ENCODE measurements around the gene ADIPOR2.
A peak's percentile ranks its signal among the peaks of the same experiment; 100 is the strongest.

ADIPOR2 gene

GRCh38 chr12:1801303-1801975 is 110.6 kb downstream of the ADIPOR2 start:
- DNase-seq, result no peak

- no peak for DNase-seq
Measured at GRCh38 chr12:1803736-1804135, 112.9 kb downstream of the ADIPOR2 start.

- peak; percentile 77 for DNase-seq
Measured at GRCh38 chr12:1804545-1805332, 113.9 kb downstream of the ADIPOR2 start.

- no peak for DNase-seq
Measured at GRCh38 chr12:1805441-1806081, 114.7 kb downstream of the ADIPOR2 start.

GRCh38 chr12:1806301-1807086 is 115.6 kb downstream of the ADIPOR2 start:
- DNase-seq, result no peak

- DNase-seq, result no peak
Measured at GRCh38 chr12:1807087-1807860, 116.4 kb downstream of the ADIPOR2 start.

- no peak for DNase-seq
Measured at GRCh38 chr12:1808036-1808797, 117.3 kb downstream of the ADIPOR2 start.

GRCh38 chr12:1808798-1809480 is 118.1 kb downstream of the ADIPOR2 start:
- no peak for DNase-seq

- DNase-seq, result no peak
Measured at GRCh38 chr12:1809591-1810190, 118.8 kb downstream of the ADIPOR2 start.

- DNase-seq, result no peak
Measured at GRCh38 chr12:1810201-1810930, 119.5 kb downstream of the ADIPOR2 start.

GRCh38 chr12:1810931-1811280 is 120.0 kb downstream of the ADIPOR2 start:
- no peak for DNase-seq

- DNase-seq, result no peak
Measured at GRCh38 chr12:1811281-1811947, 120.5 kb downstream of the ADIPOR2 start.

- DNase-seq, result no peak
Measured at GRCh38 chr12:1811948-1812291, 121.0 kb downstream of the ADIPOR2 start.

GRCh38 chr12:1812650-1813302 is 121.9 kb downstream of the ADIPOR2 start:
- no peak for DNase-seq

GRCh38 chr12:1814266-1814665 is 123.4 kb downstream of the ADIPOR2 start:
- no peak for DNase-seq

GRCh38 chr12:1815108-1815507 is 124.2 kb downstream of the ADIPOR2 start:
- DNase-seq, result no peak

GRCh38 chr12:1815814-1816729 is 125.2 kb downstream of the ADIPOR2 start:
- DNase-seq, result no peak
